GM19468 (cell line): ENCODE results near the gene PHLPP1.

ENCODE experiments used
- ATAC-seq: cut with Tn5 transposase; IDR thresholded peaks from one replicate; pipeline ENCODE4 v1.9.1; 2021; ENCODE audit warnings: mild to moderate bottlenecking, moderate library complexity, moderate number of reproducible peaks; ENCODE audit not compliant: unreplicated experiment; ENCODE audit errors: extremely low read depth

PHLPP1 gene

GRCh38 chr18:62769216-62769615 is 53.9 kb downstream of the PHLPP1 start:
- no peak for ATAC-seq

- ATAC-seq = no peak
Observed at GRCh38 chr18:62771494-62772270, 56.3 kb downstream of the PHLPP1 start.

- no peak for ATAC-seq
Observed at GRCh38 chr18:62772860-62773584, 57.7 kb downstream of the PHLPP1 start.

GRCh38 chr18:62773691-62774090 is 58.4 kb downstream of the PHLPP1 start:
- no peak for ATAC-seq

GRCh38 chr18:62776024-62776570 is 60.8 kb downstream of the PHLPP1 start:
- ATAC-seq = no peak

- ATAC-seq = no peak
Observed at GRCh38 chr18:62777814-62778213, 62.5 kb downstream of the PHLPP1 start.

GRCh38 chr18:62778976-62779869 is 63.9 kb downstream of the PHLPP1 start:
- ATAC-seq = no peak

GRCh38 chr18:62781262-62781661 is 65.9 kb downstream of the PHLPP1 start:
- no peak for ATAC-seq

GRCh38 chr18:62781893-62782292 is 66.6 kb downstream of the PHLPP1 start:
- ATAC-seq = no peak

GRCh38 chr18:62784338-62784965 is 69.1 kb downstream of the PHLPP1 start:
- no peak for ATAC-seq

GRCh38 chr18:62784966-62785413 is 69.6 kb downstream of the PHLPP1 start:
- ATAC-seq = no peak

- no peak for ATAC-seq
Observed at GRCh38 chr18:62786689-62787088, 71.3 kb downstream of the PHLPP1 start.

GRCh38 chr18:62788111-62788510 is 72.8 kb downstream of the PHLPP1 start:
- ATAC-seq = no peak

- no peak for ATAC-seq
Observed at GRCh38 chr18:62788876-62789275, 73.5 kb downstream of the PHLPP1 start.

- ATAC-seq = no peak
Observed at GRCh38 chr18:62790871-62791772, 75.8 kb downstream of the PHLPP1 start.

GRCh38 chr18:62792016-62792415 is 76.7 kb downstream of the PHLPP1 start:
- no peak for ATAC-seq

- ATAC-seq = no peak
Observed at GRCh38 chr18:62795813-62796212, 80.5 kb downstream of the PHLPP1 start.

GRCh38 chr18:62796216-62796621 is 80.9 kb downstream of the PHLPP1 start:
- no peak for ATAC-seq

- no peak for ATAC-seq
Observed at GRCh38 chr18:62797329-62797728, 82.0 kb downstream of the PHLPP1 start.
